Astrocyte of the spinal cord (primary cell): Measurements from ENCODE around the gene ZNF460.
A peak's percentile ranks its signal among the peaks of the same experiment; 100 is the strongest.

ENCODE experiments used
- DNase-seq: peaks from one replicate; pipeline ENCODE4 v3.0.0; 2011; ENCODE audit warnings: low read depth, low spot score
- H3K4me3 ChIP-seq: 2 replicates; pipeline ENCODE4 v1.5.1; 2011; ENCODE audit warnings: low read depth, mild to moderate bottlenecking, low read length, moderate library complexity
- in situ Hi-C: cut with HindIII; loops from 2 replicates; pipeline ENCODE4 v1.10.0; 2017; ENCODE audit warnings: low sequenced_read_pairs
- TF ChIP-seq, protein P1 (sequence below): IDR thresholded peaks from 2 replicates; pipeline ENCODE4 v1.5.1; 2012; ENCODE audit warnings: low read depth, mild to moderate bottlenecking, low read length, inconsistent platforms

The ZNF460 gene

DNA sequence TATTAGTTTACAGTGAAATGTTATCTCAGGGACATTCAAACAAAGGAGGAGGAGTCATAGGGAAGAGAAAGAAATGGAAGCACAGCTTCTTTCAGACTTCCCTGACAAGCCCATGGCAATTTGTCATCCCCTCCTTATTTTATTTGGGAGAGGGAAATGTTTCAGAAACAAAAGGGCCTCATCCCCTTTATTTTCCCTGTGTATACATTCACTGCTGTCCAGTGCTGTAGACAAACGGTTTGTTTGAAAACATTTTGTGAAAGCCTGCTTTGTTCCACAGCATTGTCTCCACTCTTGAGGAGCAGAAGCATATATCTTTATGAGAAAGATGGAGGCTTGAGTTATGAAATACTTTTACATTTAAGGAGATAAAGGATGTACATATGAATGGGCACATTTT is 12.3 kb downstream of the ZNF460 start:
- TF ChIP-seq, protein P1, sequence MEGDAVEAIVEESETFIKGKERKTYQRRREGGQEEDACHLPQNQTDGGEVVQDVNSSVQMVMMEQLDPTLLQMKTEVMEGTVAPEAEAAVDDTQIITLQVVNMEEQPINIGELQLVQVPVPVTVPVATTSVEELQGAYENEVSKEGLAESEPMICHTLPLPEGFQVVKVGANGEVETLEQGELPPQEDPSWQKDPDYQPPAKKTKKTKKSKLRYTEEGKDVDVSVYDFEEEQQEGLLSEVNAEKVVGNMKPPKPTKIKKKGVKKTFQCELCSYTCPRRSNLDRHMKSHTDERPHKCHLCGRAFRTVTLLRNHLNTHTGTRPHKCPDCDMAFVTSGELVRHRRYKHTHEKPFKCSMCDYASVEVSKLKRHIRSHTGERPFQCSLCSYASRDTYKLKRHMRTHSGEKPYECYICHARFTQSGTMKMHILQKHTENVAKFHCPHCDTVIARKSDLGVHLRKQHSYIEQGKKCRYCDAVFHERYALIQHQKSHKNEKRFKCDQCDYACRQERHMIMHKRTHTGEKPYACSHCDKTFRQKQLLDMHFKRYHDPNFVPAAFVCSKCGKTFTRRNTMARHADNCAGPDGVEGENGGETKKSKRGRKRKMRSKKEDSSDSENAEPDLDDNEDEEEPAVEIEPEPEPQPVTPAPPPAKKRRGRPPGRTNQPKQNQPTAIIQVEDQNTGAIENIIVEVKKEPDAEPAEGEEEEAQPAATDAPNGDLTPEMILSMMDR = no peak
- in situ Hi-C loops = no loop called here
- DNase-seq = no peak
- no peak overlapping the region for H3K4me3 ChIP-seq

DNA sequence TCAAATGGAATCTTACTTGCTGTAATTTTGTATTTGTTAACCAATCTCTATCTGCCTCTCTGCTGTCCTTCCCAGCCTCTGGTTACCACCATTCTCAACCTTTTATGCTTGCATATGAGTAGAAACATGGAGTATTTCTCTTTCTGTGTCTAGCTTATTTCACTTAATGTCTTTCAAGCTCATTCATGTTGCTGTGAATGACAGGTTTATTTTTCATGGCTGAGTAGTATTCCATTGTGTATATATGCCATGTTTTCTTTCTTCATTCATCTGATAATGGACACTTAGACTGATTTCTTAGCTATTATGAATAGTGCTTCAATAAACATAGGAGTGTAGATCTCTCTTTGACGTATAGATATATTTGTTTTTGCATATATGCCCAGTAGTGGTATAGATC is 13.4 kb downstream of the ZNF460 start:
- TF ChIP-seq, protein P1 = no peak
- DNase-seq = no peak
- H3K4me3 ChIP-seq = no peak overlapping the region
- in situ Hi-C loops = no loop called here

- in situ Hi-C loops = no loop called here
- H3K4me3 ChIP-seq = no peak overlapping the region
- TF ChIP-seq, protein P1 = no peak
- DNase-seq = peak; percentile 83
These were observed 21.8 kb downstream of the ZNF460 start for GRCh38 chr19:57302020-57302465.

- DNase-seq = no peak
- in situ Hi-C loops = no loop called here
- TF ChIP-seq, protein P1 = peak; percentile 2
- H3K4me3 ChIP-seq = no peak overlapping the region
These were observed 22.6 kb downstream of the ZNF460 start for GRCh38 chr19:57302727-57303401.

DNA sequence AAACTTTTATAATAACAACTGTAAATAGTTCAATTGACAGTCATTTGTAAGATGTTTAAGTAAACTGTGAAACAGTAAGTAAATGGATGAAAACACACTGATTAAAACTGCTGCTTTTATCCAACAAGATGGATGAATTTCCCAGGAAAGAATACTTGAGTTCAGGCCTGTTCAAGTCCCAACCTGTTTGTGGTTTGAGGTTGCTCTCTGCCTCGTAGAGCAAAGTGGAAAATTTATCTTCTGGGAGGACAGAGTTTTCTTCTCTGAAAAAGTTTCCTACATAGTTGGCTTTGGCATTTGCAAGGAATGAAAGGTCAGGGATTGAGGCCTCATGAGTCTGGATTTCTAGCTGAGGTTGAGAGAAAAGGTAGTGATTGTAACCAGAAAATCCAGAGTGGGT is 24.8 kb downstream of the ZNF460 start:
- TF ChIP-seq, protein P1 = no peak
- H3K4me3 ChIP-seq = no peak overlapping the region
- in situ Hi-C loops = no loop called here
- peak; percentile 16 for DNase-seq

DNA sequence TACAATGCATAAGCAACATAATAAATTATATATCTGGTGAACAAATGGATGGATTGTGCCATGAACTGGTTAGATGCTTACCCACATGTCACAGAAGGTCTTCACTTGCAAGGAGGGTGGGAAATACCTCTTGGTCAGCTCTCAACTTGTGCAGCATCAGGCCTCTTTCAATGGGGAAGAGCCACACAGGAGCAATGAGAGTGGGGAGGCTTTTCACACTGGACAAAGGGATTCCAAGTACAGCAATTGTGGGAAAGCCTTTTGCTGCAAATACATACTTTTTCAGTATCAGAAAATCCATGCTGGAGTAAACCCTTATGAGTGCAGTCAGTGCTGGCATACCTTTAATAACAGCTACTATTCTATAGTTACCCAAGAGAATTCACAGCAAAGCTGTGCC is 28.2 kb downstream of the ZNF460 start:
- in situ Hi-C loops = no loop called here
- no peak overlapping the region for H3K4me3 ChIP-seq
- no peak for DNase-seq
- TF ChIP-seq, protein P1 = no peak
